Dendritic cell treated with granulocyte-macrophage colony-stimulating factor and Interleukin-4, amounts not matched to agents 40 ng/mL and 50 ng/mL, for 4 days (primary cell): Measurements from ENCODE around the gene TLE2.

Source experiments
- H3K27ac Mint-ChIP-seq: one replicate; pipeline ENCODE4 v1.8.0; 2022; ENCODE audit warnings: mild to moderate bottlenecking, mixed read lengths
- H3K27me3 Mint-ChIP-seq: one replicate; pipeline ENCODE4 v1.8.0; 2022; ENCODE audit warnings: mild to moderate bottlenecking, mixed read lengths
- H3K36me3 Mint-ChIP-seq: one replicate; pipeline ENCODE4 v1.8.0; 2022; ENCODE audit warnings: low read depth, mixed read lengths
- H3K4me1 Mint-ChIP-seq: one replicate; pipeline ENCODE4 v1.8.0; 2022; ENCODE audit warnings: low read depth, mixed read lengths
- H3K4me3 Mint-ChIP-seq: one replicate; pipeline ENCODE4 v1.8.0; 2022; ENCODE audit warnings: mild to moderate bottlenecking, moderate library complexity, mixed read lengths
- H3K9me3 Mint-ChIP-seq: one replicate; pipeline ENCODE4 v1.8.0; 2022; ENCODE audit warnings: mixed read lengths
- intact Hi-C: fragments of 100-400 bp; cut with micrococcal nuclease; formaldehyde crosslinking; loops from one replicate; pipeline ENCODE4 v1.15.0; 2022

The TLE2 gene

DNA sequence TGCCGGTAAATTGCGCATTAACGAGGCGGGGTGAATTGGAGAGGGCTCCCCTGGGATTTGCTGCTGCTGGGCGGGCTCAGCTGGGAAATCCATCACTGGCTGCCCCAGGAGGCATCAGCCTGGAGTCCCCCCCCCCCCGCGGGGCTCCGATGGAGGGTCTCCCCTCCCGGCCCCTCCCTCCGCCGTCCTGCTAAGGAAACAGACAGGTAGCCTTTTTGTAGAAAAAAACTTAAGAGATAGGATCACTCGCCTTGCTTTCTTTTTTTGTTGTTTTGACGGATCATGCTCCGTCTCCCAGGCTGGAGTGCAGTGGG, 44.9 kb downstream of the TLE2 start:
- Mint-ChIP-seq H3K4me1 (peaks cover 17% of the 10 kb centered on the region), H3K9me3 (no peaks in the 10 kb centered on the region), H3K36me3 (no peaks in the 10 kb centered on the region), H3K4me3 (peak overlapping the region; percentile 48), H3K27ac (peak overlapping the region; percentile 0), H3K27me3 (peaks cover 74% of the 10 kb centered on the region)
- intact Hi-C loops: no loop called here

DNA sequence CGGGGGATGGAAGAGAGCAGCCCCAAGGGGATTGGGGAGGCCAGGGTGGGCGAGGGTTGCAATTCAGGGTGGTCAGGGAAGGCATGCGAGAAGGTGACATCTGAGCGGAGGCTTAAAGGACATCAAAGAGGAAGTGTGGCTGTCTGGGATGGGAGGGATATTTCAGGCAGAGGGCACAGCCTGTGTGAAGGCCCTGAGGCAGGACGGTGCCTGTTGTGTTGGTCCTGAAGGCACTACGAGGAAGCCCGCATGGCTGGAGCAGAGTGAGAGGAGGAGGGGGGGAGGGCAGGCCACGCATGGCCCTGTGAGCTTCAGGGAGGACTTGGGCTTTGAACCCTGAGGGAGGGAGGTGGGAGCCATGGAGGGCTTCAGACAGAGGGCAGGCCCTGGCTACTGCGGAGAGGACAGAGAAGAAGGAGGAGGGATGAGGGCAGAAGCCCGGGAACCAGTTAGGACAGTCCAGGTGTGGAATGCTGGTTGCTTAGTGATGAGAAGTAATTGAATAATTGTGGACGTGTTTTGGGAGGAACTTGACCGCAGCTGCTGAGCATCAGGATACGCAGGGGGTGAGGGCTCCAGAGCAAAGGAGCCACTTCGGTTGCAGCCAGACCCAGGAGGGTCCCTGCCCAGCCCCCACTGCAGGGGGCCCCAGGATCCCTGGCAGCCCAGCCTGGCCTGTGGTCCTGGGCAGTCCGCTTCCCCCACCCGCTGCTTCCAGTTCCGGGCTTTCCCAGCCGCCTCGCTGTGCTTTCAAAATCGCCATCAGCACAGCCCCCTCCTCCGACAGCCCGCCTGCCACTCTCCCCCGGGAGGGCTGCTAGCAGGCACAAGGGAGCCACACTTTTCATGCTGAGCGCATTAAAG, 45.5 kb downstream of the TLE2 start:
- H3K9me3 Mint-ChIP-seq: no peaks in the 10 kb centered on the region
- H3K4me3 Mint-ChIP-seq: peak overlapping the region; percentile 48
- peak overlapping the region; percentile 0 for H3K27ac Mint-ChIP-seq
- intact Hi-C loops: no loop called here
- H3K4me1 Mint-ChIP-seq: peaks cover 17% of the 10 kb centered on the region
- no peaks in the 10 kb centered on the region for H3K36me3 Mint-ChIP-seq
- H3K27me3 Mint-ChIP-seq: peaks cover 71% of the 10 kb centered on the region

DNA sequence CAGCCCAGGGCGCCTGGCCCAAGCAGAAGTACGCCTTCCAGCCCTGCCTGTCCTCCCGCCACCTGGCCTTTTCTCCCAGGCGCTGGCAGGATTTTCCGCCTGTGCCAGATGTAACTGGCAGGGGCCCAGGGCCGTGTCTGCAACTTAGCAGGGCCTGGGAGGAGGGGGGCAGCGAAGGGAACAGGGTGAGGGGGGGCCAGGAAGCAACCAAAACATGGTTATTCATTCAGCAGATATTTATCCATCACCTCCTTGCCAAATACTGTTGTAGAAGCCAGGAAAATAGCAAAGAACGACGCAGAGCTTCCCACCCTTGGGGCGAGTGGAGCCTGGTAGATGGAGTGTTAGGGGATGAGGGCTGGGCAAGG, 46.1 kb downstream of the TLE2 start:
- H3K27ac Mint-ChIP-seq: peak overlapping the region; percentile 0
- intact Hi-C loops: no loop called here
- no peaks in the 10 kb centered on the region for H3K9me3 Mint-ChIP-seq
- H3K27me3 Mint-ChIP-seq: peaks cover 64% of the 10 kb centered on the region
- H3K4me3 Mint-ChIP-seq: no peak overlapping the region
- H3K4me1 Mint-ChIP-seq: peaks cover 17% of the 10 kb centered on the region
- H3K36me3 Mint-ChIP-seq: no peaks in the 10 kb centered on the region

DNA sequence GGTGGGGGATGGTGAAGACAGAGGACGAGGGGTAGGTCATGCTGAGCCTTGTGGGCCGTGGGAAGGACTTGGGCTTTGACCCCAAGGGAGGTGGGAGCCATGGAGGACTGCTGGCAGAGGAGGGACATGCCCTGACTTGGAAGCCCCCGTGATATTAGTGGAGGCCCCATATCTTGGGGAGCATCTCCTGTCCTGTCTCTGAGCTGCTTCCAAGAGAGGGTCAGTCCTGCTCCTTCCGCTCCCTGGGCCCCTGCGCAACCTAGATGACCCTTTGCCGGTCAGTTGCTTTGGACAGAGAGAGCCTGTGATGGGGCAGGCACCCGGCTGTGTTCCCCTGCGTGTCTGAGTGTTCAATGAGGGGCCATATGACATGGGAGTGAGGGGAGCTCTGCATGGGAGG, 46.5 kb downstream of the TLE2 start:
- H3K36me3 Mint-ChIP-seq: no peaks in the 10 kb centered on the region
- no peak overlapping the region for H3K4me3 Mint-ChIP-seq
- intact Hi-C loops: no loop called here
- no peak overlapping the region for H3K27ac Mint-ChIP-seq
- peaks cover 64% of the 10 kb centered on the region for H3K27me3 Mint-ChIP-seq
- H3K9me3 Mint-ChIP-seq: no peaks in the 10 kb centered on the region
- H3K4me1 Mint-ChIP-seq: peaks cover 19% of the 10 kb centered on the region

DNA sequence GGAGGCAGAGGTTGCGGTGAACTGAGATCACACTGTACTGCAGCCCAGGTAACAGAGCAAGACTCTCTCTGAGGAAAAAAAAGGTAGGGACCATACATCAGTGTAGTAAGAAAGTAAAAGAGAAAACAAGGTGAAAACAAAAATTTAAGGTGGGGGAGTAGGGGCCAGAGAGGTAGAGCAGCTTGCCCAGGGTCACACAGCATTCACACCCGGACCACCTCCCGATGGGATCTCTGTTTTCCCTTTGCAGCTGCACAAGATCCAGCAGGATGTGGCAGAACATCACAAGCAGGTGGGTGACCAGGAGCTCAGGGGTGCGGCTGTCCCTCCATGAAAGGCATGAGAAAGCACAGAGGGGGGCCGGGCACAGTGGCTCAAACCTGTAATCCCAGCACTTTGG, 47.2 kb downstream of the TLE2 start:
- Mint-ChIP-seq H3K9me3 (no peaks in the 10 kb centered on the region), H3K4me1 (peaks cover 25% of the 10 kb centered on the region), H3K36me3 (no peaks in the 10 kb centered on the region), H3K27ac (no peak overlapping the region), H3K27me3 (peaks cover 60% of the 10 kb centered on the region), H3K4me3 (no peak overlapping the region)
- intact Hi-C loops: no loop called here

DNA sequence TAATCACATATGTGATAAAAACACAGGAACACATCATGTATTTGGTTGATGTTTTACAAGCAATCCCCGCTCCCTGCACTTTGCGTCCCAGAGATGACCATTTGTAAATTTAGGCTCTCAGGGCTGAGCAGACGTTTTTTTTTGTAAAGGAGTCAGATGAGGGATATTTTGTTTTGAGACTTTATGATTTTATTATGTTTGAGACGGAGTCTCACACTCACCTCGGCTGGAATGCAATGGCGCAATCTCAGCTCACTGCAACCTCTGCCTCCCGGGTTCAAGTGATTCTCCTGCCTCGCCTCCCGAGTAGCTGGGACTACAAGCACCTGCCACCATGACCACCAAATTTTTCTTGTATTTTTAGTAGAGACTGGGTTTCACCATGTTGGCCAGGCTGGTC, 50.3 kb downstream of the TLE2 start:
- intact Hi-C loops: loop anchor here (5.0 kb wide), 1 partner anchor 59 kb away; no protein-coding TSS in a partner anchor
- Mint-ChIP-seq H3K9me3 (no peaks in the 10 kb centered on the region), H3K4me1 (peaks cover 40% of the 10 kb centered on the region), H3K4me3 (no peak overlapping the region), H3K36me3 (no peaks in the 10 kb centered on the region), H3K27ac (no peak overlapping the region), H3K27me3 (peaks cover 45% of the 10 kb centered on the region)

DNA sequence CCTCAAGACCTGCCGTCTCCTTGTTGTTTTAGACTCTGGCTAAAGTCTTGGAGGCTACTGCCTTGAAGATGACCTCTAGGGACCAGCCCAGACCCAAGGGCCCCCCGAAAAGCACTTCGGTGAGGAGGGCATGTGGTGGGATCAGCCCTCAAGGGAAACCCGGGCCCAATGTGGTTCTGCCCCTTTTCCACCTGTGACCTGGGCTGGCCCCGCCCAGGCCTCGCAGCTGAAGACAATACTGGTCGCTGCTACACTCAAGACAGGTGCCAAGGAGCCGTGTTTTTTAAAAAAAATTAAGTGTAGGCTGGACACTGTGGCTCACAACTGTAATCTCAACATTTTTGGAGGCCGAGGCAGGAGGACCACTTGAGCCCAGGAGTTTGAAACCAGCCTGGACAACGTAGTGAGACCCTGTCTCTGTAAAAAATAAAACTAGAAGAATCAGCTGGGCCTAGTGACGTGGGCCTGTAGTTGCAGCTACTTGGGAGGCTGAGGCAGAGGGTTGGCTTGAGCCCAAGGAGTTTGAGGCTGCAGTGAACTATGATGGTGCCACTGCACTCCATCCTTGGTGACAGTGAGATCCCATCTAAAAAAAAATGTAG, 50.8 kb downstream of the TLE2 start:
- Mint-ChIP-seq H3K4me3 (no peak overlapping the region), H3K4me1 (peaks cover 35% of the 10 kb centered on the region), H3K9me3 (no peaks in the 10 kb centered on the region), H3K27me3 (peaks cover 43% of the 10 kb centered on the region), H3K36me3 (no peaks in the 10 kb centered on the region), H3K27ac (no peak overlapping the region)
- intact Hi-C loops: loop anchor here (5.0 kb wide), 1 partner anchor 59 kb away; no protein-coding TSS in a partner anchor

DNA sequence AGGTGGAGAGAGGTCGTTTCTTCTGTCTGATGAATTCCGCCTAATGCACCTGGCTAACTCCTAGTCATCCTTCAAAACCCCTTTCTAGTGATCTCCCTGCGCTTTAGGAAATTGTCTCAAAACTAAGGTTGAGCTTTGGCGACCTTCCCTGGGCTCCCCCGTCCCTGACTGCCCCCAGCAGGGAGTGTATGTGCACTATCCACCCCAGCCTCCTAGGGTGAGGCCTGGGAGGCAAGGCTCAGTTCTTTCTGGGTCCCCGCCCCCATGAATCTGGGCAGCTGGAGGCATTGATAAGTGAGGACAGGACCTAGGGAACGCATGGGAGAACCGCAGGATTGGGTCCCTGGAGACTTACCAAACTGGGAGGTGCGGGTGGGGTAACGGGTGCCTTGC, 51.3 kb downstream of the TLE2 start:
- Mint-ChIP-seq H3K9me3 (no peaks in the 10 kb centered on the region), H3K36me3 (no peaks in the 10 kb centered on the region), H3K4me3 (no peak overlapping the region), H3K4me1 (peaks cover 31% of the 10 kb centered on the region), H3K27me3 (peaks cover 40% of the 10 kb centered on the region), H3K27ac (peak overlapping the region; percentile 83)
- intact Hi-C loops: loop anchor here (5.0 kb wide), 1 partner anchor 60 kb away; no protein-coding TSS in a partner anchor

DNA sequence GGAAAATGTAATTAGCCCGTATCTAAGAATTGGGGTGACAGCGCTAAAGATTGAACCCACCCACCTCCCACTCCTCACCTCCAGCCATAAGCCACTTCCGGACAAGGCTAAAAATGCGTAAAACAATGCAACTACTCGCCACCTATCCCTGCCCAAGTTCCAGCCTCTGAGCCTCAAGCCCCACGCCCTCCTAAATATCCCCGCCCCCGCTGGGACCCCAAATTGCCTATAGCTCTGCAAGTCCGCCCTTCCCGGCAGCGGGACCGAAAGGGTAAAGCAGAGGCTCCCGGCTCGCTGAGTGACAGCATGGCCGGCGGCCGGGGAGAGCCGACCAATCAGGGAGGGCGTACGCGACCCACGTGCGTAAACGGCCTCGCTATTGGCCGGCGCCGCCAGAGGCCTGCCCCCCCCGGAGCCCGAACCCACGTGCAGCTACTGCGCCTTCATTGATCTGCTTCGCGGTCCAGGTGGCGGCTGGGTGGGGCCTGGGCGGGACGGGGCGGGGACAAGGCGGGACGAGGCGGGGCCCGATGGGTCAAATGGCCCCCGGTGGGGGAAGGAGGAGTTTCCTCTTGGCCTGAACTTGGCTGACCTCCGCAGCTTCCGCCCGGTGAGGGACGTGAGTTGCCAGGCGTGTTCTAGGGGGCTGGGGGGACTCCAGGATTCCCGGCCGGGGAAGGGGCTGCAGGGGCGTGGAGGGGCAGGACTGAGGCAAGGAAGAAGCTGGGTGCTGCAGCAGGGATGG, 51.9 kb downstream of the TLE2 start, which contains the start of gene TLE6:
Gene TLE6, plus strand, starts transcription at position 564 of the 745 bp plus-strand sequence. CDS start 670 bp downstream, outside the sequence.
- H3K9me3 Mint-ChIP-seq: no peaks in the 10 kb centered on the region
- H3K36me3 Mint-ChIP-seq: no peaks in the 10 kb centered on the region
- H3K4me1 Mint-ChIP-seq: peaks cover 31% of the 10 kb centered on the region
- intact Hi-C loops: loop anchor here (5.0 kb wide), 1 partner anchor 60 kb away; no protein-coding TSS in a partner anchor
- peaks cover 38% of the 10 kb centered on the region for H3K27me3 Mint-ChIP-seq
- H3K4me3 Mint-ChIP-seq: peak within 1 kb of the TSS; percentile 89
- H3K27ac Mint-ChIP-seq: peak within 1 kb of the TSS; percentile 83

DNA sequence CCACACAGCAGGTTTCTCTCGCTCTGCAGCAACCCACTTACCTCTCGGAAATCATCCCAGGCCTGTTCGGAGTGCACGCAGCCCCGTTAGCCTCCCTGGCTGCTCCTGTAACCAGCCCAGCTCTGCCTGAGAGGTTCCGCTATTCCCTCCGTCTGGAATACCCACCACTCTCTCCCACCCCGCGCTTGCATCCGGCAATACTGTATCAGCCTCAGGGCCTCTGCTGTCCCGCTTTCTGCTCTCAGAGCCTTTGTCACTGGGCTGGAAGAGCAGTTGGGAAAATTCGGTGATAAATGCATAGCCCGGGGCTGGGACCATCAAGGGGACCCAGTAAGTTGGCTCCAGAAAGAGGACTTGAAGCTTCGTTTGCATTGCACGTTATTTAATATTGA, 52.5 kb downstream of the TLE2 start:
- peaks cover 32% of the 10 kb centered on the region for H3K27me3 Mint-ChIP-seq
- peak overlapping the region; percentile 89 for H3K4me3 Mint-ChIP-seq
- intact Hi-C loops: loop anchor here (5.0 kb wide), 1 partner anchor 61 kb away; no protein-coding TSS in a partner anchor

DNA sequence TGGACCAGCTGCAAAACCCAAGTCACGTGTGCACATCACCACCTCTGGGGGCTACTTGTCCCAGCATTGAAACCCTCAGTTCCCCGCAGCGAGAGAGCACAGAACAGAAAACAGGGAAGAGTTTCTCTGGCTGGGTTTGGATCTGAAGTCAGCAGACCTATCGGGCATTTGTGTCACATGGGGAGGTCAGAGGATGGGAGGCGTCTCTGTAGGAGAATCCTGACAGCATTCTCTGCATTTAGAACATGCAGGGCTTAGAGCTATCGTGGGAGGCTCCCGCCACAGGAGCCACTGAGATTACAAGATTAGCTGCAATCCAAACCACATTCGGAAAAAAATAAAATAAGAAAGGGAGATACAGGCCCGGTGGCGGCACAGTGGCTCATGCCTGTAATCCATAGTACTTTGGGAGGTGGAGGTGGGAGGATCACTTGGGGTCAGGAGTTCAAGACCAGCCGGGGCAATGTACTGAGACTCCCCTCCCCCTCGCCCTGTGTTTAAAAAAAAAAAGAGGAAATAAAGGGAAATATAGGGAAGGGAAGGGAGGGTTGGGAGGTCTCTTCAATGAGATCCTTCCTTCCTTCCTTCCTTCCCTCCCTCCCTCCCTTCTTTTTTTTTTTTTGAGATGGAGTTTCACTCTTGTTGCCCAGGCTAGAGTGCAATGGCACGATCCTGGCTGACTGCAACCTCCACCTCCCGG, 54.6 kb downstream of the TLE2 start:
- Mint-ChIP-seq H3K27me3 (peaks cover 28% of the 10 kb centered on the region), H3K36me3 (no peaks in the 10 kb centered on the region), H3K4me1 (peaks cover 31% of the 10 kb centered on the region), H3K9me3 (no peaks in the 10 kb centered on the region), H3K4me3 (peak overlapping the region; percentile 17), H3K27ac (peak overlapping the region; percentile 72)
- intact Hi-C loops: loop anchor here (5.0 kb wide), 1 partner anchor 63 kb away; no protein-coding TSS in a partner anchor

More for the DNA sequence above, 52.5 kb downstream of the TLE2 start:
- Mint-ChIP-seq H3K4me1 (peaks cover 31% of the 10 kb centered on the region), H3K36me3 (no peaks in the 10 kb centered on the region), H3K9me3 (no peaks in the 10 kb centered on the region), H3K27ac (peak overlapping the region; percentile 83)

DNA sequence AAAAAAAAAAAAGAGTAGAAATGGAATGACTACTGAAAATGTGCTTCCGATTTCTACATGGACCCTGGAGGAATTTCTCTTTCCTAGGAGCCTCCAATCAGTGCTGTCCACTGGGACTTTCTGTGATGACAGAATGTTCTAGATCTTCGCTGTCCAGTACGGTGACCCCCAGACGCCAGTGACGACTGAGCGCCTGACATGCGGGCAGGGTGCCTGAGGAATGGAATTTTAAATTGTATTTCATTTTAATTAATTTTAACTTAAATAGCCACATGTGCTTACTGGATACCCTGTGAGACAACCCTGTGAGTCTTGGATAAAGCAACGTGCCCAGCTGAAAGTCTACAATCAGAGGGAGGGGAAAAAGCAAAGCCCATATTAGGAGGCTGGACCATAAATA, 55.9 kb downstream of the TLE2 start:
- Mint-ChIP-seq H3K4me1 (peaks cover 36% of the 10 kb centered on the region), H3K27ac (peak overlapping the region; percentile 35), H3K36me3 (no peaks in the 10 kb centered on the region), H3K4me3 (no peak overlapping the region), H3K27me3 (peaks cover 37% of the 10 kb centered on the region), H3K9me3 (no peaks in the 10 kb centered on the region)
- intact Hi-C loops: no loop called here

DNA sequence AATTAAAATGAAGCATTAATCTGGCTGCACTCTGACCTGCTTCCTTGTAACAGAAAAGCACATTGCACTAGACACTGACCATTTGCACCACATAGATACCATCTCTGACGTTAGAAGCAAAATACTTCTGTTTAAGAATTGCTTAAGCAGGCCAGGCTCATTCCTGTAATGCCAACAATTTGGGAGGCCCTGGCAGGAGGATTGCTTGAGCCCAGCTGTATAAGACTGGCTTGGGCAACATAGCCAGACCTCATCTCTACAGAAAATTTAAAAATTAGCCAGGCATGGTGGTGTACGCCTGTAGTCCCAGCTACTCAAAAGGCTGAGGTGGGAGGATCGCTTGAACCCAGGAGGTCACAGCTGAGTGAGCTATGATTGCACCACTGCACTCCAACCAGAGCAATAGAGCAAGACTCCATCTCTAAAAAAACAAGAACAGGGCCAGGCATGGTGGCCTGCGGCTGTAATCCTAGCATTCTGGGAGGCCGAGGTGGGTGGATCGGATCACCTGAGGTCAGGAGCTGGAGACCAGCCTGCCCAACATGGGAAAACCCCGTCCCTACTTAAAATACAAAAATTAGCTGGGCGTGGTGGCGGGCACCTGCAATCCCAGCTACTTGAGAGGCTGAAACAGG, 58.8 kb downstream of the TLE2 start:
- H3K36me3 Mint-ChIP-seq: no peaks in the 10 kb centered on the region
- intact Hi-C loops: no loop called here
- peaks cover 19% of the 10 kb centered on the region for H3K4me1 Mint-ChIP-seq
- H3K27me3 Mint-ChIP-seq: peaks cover 32% of the 10 kb centered on the region
- no peak overlapping the region for H3K4me3 Mint-ChIP-seq
- H3K9me3 Mint-ChIP-seq: no peaks in the 10 kb centered on the region
- H3K27ac Mint-ChIP-seq: no peak overlapping the region
